ENCODE data around the gene GRB7. TPM values are rescaled to one million over a fixed set of nuclear protein-coding genes. Genes with fewer than 3 reads are reported as not detected.

The GRB7 gene
- 0.53 and 4.9 TPM in 2 replicates for total RNA-seq

GRCh38 chr17:39737760-39738567, at the start of gene GRB7:
GRB7 (plus strand) TSS chr17:39737938; CDS start chr17:39742302, 4,364 bp downstream.

GRCh38 chr17:39699818-39700147, 38.0 kb upstream of the GRB7 start, which contains the start of gene ERBB2:
ERBB2 (plus strand) TSS chr17:39700064; CDS start chr17:39700239, 175 bp downstream.

DNA sequence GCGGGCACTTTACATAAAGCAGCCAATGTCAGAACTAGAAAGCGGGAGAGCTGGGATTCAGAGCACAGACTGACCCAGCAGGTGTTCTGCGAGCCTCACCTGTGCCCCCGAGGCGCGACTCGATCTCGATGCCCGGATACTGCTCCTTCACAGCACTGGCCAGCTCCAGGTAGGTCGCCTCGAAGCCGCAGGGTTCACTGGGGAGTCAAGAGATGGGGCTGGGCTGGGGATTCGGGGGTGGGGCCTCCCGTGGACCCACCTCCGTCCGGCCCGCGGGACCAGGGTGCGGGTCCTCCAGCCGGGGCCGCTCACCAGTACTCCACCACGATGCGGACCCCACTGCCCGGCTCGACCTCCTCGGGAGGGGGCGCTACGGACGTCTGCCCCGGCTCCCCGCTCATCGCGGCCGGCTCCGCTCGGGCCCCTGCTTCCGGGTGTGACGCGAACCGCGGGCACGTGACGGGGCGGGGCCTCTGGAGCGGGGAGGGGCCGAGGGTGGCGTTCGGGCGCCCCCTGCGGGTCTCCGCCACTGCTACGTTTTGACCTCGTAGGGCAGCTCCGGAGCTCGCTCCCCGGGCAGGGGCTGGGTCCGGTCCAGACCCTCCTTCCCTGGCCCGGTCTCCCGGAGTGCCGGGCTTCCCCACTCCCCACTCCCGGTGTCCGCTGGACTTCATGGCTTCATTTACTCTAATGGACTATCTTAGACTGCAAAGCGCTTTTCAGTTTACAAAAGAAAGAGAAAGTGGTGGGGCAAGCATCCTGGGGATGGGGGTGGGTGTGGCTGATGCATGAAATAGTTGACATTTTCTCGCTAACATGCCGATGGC, 7.4 kb upstream of the GRB7 start, which contains the start of gene MIEN1:
Gene MIEN1 (minus strand): TSS at position 438 of the 827 bp plus-strand sequence. CDS start 37 bp downstream, at position 401.

Other genes starting within 250 kb of the GRB7 start
- gene NEUROD2, start 130.0 kb upstream of the GRB7 start, total RNA-seq: not detected in 2 replicates
- not detected in 2 replicates for gene PPP1R1B, start 111.0 kb upstream of the GRB7 start, total RNA-seq
- 39.5 and 70.1 TPM in 2 replicates for gene STARD3, start 100.8 kb upstream of the GRB7 start, total RNA-seq
- gene TCAP, start 72.6 kb upstream of the GRB7 start, total RNA-seq: under 0.01 and 0.35 TPM in 2 replicates
- 0.29 TPM in 1 of 2 replicates, not detected in the other for gene PNMT, start 69.5 kb upstream of the GRB7 start, total RNA-seq
- 10.4 and 14.2 TPM in 2 replicates for gene PGAP3, start 49.9 kb upstream of the GRB7 start, total RNA-seq
- 40.1 and 47.0 TPM in 2 replicates for gene ERBB2, start 37.9 kb upstream of the GRB7 start, total RNA-seq
- 81.0 and 83.1 TPM in 2 replicates for gene MIEN1, start 7.4 kb upstream of the GRB7 start, total RNA-seq
- gene IKZF3, start 126.4 kb downstream of the GRB7 start, total RNA-seq: not detected in 2 replicates
- gene ZPBP2, start 130.3 kb downstream of the GRB7 start, total RNA-seq: not detected in 2 replicates
- gene GSDMB, start 180.7 kb downstream of the GRB7 start, total RNA-seq: 0.58 and 1.4 TPM in 2 replicates
- gene ORMDL3, start 189.7 kb downstream of the GRB7 start, total RNA-seq: 40.4 and 45.8 TPM in 2 replicates
- not detected in 2 replicates for gene LRRC3C, start 189.8 kb downstream of the GRB7 start, total RNA-seq
- gene GSDMA, start 225.1 kb downstream of the GRB7 start, total RNA-seq: not detected in 2 replicates
- gene PSMD3, start 242.9 kb downstream of the GRB7 start, total RNA-seq: 191 and 226 TPM in 2 replicates